ENCODE measurements around the gene KDM4C. TPM values are rescaled to one million over a fixed set of nuclear protein-coding genes. Genes with fewer than 3 reads are reported as not detected.

The KDM4C gene
- total and polyA plus RNA-seq, 2 of the 4 experiments (the other 2 are of a cell fraction), result 11.8 to 23.8 TPM

DNA sequence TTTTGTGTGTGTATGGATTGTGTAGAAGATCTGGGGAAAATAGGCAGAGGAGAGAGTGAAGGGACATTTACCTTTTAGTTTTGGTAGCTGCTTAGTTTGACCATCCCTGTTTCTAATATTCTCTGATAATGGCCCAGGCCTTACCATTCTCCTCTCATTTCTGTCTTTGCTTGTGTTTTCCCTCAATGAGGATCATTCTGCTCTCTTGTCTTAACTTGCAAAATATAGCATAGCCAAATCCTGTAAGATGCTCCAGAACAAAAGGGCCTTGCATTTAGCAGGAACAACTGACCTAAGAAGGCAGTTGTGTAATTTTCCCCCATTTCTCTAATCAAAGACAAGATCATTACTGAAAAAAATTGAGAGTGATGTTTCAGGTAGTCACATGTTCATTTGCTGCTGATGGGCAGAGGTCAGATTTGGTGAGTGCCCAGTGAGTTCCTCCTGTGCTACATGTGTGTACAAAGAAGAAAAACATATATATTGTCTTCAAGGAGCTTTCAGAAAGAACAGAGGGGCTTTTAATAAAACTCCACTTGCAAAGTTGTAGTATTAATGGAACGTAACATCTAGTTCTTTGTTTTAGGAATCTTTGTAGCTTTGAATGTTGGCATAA is 139.5 kb downstream of the KDM4C start:
- Histone ChIP-seq H2BK120ac (ENCODE audit: low read depth, low read length) (no peak overlapping the region), H3K18ac (ENCODE audit: low read depth, low read length) (no peak overlapping the region), H2AFZ (replicated peaks; ENCODE audit: low read length, poor library complexity) (no peak overlapping the region), H3K9me3 (ENCODE audit: control insufficient read depth, insufficient read depth, low read length) (no peaks in the 10 kb centered on the region), H3K14ac (replicated peaks; ENCODE audit: low read depth, low read length) (no peak overlapping the region), H3K36me3 (ENCODE audit: control insufficient read depth, insufficient read depth, low read length) (peaks cover 2% of the 10 kb centered on the region; the same call in 1 of the 2 replicates), H2AK5ac (ENCODE audit: low read depth, low read length) (no peak overlapping the region), H2BK20ac (ENCODE audit: low read depth, low read length) (no peak overlapping the region), H4K20me1 (ENCODE audit: insufficient read depth, low read length) (no peaks in the 10 kb centered on the region), H2BK15ac (ENCODE audit: low read depth, low read length) (no peak overlapping the region), H4K8ac (ENCODE audit: low read depth in 2 of 2, low read length in 2 of 2) (no peak overlapping the region), H3K27me3 (ENCODE audit: control insufficient read depth, insufficient read depth, low read length) (no peaks in the 10 kb centered on the region), H2BK5ac (ENCODE audit: low read depth, low read length, poor library complexity, severe bottlenecking) (no peak overlapping the region), H3K27ac (ENCODE audit: insufficient read depth, low read length) (no peak overlapping the region), H3K4me3 (ENCODE audit: insufficient read depth, low read depth, low read length) (no peak overlapping the region), H3K23ac (ENCODE audit: low read depth, low read length) (no peak overlapping the region), H3K4ac (ENCODE audit: low read depth, low read length) (no peak overlapping the region), H3K9me1 (ENCODE audit: insufficient read depth, low read length) (peaks cover 3% of the 10 kb centered on the region; the same call in 1 of the 2 replicates), H3K79me1 (ENCODE audit: low read depth in 1 of 2, low read length in 2 of 2) (no peaks in the 10 kb centered on the region; a peak in 1 of 4 replicates), H3K9ac (ENCODE audit: low read depth, low read length) (no peak overlapping the region), H3K4me2 (ENCODE audit: low read depth, low read length) (no peak overlapping the region), H3K4me1 (ENCODE audit: control insufficient read depth, insufficient read depth, low read length) (peaks cover 1% of the 10 kb centered on the region; the same call in 1 of the 2 replicates), H4K5ac (ENCODE audit: low read depth, low read length) (no peak overlapping the region), H2AK9ac (replicated peaks; ENCODE audit: low read depth, low read length, poor library complexity) (no peak overlapping the region), H4K91ac (ENCODE audit: insufficient read depth, low read depth, low read length) (no peak overlapping the region), H3K56ac (ENCODE audit: extremely low read depth, insufficient read depth, low read length) (no peak overlapping the region)
- BruUV-seq (replicated peaks), result no TSS peak
- no CpG with 5 or more reads among the region's 1 CpG for WGBS, 2 experiments (ENCODE audit: extremely low coverage in 2 of 2, insufficient read length in 1 of 2)
- dilution Hi-C loops (cut with HindIII; ENCODE audit: low sequenced_read_pairs, unreplicated experiment) (no loop called here), intact Hi-C loops (cut with micrococcal nuclease) (no loop called here), in situ Hi-C loops (cut with MboI; ENCODE audit: low sequenced_read_pairs) (no loop called here)
- CTCF ChIA-PET, result interaction anchor here (0.7 to 1.4 kb wide), 3 partner anchors 12 to 155 kb away, joined by 3 to 5 read pairs (median 3); no protein-coding TSS in a partner anchor
- ATAC-seq (ENCODE audit: low read depth) (no peak), DNase-seq (no peak)
- TF ChIP-seq RAD21 (IDR thresholded peaks at IDR 0.05; ENCODE audit: low read length), result no peak
- TF ChIP-seq SMC3 (IDR thresholded peaks at IDR 0.05; ENCODE audit: low read depth, low read length), result no peak
- TF ChIP-seq, protein P1, sequence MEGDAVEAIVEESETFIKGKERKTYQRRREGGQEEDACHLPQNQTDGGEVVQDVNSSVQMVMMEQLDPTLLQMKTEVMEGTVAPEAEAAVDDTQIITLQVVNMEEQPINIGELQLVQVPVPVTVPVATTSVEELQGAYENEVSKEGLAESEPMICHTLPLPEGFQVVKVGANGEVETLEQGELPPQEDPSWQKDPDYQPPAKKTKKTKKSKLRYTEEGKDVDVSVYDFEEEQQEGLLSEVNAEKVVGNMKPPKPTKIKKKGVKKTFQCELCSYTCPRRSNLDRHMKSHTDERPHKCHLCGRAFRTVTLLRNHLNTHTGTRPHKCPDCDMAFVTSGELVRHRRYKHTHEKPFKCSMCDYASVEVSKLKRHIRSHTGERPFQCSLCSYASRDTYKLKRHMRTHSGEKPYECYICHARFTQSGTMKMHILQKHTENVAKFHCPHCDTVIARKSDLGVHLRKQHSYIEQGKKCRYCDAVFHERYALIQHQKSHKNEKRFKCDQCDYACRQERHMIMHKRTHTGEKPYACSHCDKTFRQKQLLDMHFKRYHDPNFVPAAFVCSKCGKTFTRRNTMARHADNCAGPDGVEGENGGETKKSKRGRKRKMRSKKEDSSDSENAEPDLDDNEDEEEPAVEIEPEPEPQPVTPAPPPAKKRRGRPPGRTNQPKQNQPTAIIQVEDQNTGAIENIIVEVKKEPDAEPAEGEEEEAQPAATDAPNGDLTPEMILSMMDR (conservative IDR thresholded peaks at IDR 0.05; ENCODE audit: low read depth, low read length), result no peak
- no peak for TF ChIP-seq CHD1 (IDR thresholded peaks at IDR 0.05; ENCODE audit: low read depth, low read length)
- TF ChIP-seq, protein P2, sequence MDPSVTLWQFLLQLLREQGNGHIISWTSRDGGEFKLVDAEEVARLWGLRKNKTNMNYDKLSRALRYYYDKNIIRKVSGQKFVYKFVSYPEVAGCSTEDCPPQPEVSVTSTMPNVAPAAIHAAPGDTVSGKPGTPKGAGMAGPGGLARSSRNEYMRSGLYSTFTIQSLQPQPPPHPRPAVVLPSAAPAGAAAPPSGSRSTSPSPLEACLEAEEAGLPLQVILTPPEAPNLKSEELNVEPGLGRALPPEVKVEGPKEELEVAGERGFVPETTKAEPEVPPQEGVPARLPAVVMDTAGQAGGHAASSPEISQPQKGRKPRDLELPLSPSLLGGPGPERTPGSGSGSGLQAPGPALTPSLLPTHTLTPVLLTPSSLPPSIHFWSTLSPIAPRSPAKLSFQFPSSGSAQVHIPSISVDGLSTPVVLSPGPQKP (IDR thresholded peaks at IDR 0.05; ENCODE audit: borderline replicate concordance, low read depth, low read length), result no peak
- no peak for TF ChIP-seq BHLHE40 (IDR thresholded peaks at IDR 0.05; ENCODE audit: low read depth, low read length)
- TF ChIP-seq CEBPB (IDR thresholded peaks at IDR 0.05; ENCODE audit: low read depth, low read length), result no peak
- TF ChIP-seq, protein P3, sequence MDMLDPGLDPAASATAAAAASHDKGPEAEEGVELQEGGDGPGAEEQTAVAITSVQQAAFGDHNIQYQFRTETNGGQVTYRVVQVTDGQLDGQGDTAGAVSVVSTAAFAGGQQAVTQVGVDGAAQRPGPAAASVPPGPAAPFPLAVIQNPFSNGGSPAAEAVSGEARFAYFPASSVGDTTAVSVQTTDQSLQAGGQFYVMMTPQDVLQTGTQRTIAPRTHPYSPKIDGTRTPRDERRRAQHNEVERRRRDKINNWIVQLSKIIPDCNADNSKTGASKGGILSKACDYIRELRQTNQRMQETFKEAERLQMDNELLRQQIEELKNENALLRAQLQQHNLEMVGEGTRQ (IDR thresholded peaks at IDR 0.05; ENCODE audit: low read depth, low read length), result no peak
- TF ChIP-seq NFE2L2 (IDR thresholded peaks at IDR 0.05; ENCODE audit: low read depth, low read length), result no peak
- no peak for TF ChIP-seq RFX5 (IDR thresholded peaks at IDR 0.05; ENCODE audit: low read depth, low read length)
- POLR2A ChIA-PET (ENCODE audit: unreplicated experiment), result no interaction called here
